RWPE1 (cell line): ENCODE data around the gene ATXN7.

Experiments used
- CTCF ChIA-PET: fragments of 350-600 bp; sonication (Branson Sonifier 250); formaldehyde crosslinking; extraction: SDS; loops from one replicate; lab custom pipeline; 2021; lab: Yijun Ruan, JAX
- POLR2A ChIA-PET: fragments of 400-600 bp; formaldehyde crosslinking; extraction: SDS; loops from one replicate; lab custom pipeline; 2020; ENCODE audit warnings: antibody characterized with exemption; ENCODE audit not compliant: low non-redundant PET; lab: Yijun Ruan, JAX
- DNase-seq: peaks from one replicate; pipeline ENCODE4 v3.0.0; 2012; ENCODE audit warnings: low spot score
- H3K27ac ChIP-seq: fragments of 450-650 bp; 2 replicates; pipeline ENCODE4 v1.5.1; 2017
- TF ChIP-seq, protein P1 (sequence below): fragments of 450-650 bp; conservative IDR thresholded peaks from 2 replicates; pipeline ENCODE4 v1.5.1; 2017; ENCODE audit warnings: low read depth, mild to moderate bottlenecking

ATXN7 gene

DNA sequence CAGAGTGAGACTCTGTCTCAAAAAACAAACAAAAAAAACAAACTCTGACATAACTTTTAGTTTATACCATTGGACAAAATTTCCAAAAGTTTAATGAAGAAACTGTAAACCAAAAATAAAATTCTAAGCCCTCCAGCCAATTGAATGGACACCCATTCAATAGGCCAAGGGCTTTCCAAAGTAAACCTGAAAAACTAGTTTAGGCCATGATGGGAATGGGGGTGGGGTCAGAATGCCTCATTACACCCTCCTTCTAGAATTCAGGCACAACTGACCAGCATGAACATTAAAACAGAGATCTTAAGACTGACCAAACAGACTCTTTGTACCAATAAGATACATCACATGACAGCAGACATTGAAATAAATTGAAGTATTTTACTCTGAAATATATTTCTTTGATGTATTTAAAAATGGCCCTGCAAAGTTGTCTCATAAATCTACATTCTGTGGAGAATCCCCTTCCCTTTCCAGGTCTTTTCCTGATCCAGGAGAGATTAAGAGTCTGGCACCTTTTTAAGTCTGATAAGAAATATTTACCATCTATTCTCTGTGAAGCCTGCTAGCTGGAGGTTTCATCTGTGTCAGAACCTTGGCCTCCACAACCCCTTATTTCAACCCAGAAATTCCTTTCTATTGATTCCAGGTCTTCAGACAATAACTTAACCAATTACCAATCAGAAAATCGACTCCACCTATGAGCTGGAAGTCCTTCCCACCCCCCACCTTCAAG lies 15.8 kb upstream of the ATXN7 start:
- no peak overlapping the region for H3K27ac ChIP-seq
- DNase-seq: no peak
- TF ChIP-seq, protein P1, sequence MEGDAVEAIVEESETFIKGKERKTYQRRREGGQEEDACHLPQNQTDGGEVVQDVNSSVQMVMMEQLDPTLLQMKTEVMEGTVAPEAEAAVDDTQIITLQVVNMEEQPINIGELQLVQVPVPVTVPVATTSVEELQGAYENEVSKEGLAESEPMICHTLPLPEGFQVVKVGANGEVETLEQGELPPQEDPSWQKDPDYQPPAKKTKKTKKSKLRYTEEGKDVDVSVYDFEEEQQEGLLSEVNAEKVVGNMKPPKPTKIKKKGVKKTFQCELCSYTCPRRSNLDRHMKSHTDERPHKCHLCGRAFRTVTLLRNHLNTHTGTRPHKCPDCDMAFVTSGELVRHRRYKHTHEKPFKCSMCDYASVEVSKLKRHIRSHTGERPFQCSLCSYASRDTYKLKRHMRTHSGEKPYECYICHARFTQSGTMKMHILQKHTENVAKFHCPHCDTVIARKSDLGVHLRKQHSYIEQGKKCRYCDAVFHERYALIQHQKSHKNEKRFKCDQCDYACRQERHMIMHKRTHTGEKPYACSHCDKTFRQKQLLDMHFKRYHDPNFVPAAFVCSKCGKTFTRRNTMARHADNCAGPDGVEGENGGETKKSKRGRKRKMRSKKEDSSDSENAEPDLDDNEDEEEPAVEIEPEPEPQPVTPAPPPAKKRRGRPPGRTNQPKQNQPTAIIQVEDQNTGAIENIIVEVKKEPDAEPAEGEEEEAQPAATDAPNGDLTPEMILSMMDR: no peak
- ChIA-PET POLR2A (no interaction called here), CTCF (interaction anchor here (0.5 kb wide), 1 partner anchor 14 kb away, joined by 3 read pairs; no protein-coding TSS in a partner anchor)

DNA sequence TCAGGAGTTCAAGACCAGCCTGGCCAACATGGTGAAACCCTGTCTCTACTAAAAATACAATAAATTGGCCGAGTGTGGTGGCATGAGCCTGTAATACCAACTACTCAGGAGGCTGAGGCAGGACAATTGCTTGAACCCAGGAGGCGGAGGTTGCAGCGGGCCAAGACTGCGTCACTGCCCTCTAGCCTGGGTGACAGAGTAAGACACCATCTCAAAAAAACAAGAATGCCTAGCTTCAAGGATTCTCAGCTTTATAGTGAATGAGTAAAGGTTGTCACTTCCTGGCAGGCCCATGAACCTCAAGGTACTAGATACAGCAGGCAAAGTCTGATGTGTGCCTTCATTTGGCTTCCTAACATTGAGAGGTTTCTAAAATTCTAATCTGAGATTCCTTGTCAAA lies 14.5 kb upstream of the ATXN7 start:
- DNase-seq: no peak
- no peak overlapping the region for H3K27ac ChIP-seq
- POLR2A ChIA-PET: no interaction called here
- CTCF ChIA-PET: no interaction called here
- TF ChIP-seq, protein P1: no peak

DNA sequence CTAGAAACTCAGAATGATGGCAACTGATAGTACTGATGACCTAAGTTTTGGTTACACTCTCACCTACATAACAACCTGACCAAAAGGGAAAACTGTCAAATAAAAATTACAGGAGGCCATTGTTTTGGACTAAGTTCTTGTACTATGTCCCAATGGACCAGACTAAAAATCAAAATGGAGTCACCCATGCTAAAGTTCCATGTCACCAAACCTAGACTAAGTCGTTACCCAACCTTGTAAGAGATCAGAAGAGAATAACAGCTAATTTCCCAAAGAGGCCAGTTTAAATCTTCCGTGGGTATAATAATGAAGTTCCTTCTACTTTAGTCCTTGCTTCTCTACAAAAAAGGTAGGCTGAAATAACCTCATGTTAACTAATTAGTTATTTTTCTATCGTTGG lies 12.4 kb upstream of the ATXN7 start:
- POLR2A ChIA-PET: no interaction called here
- CTCF ChIA-PET: interaction anchor here (0.5 kb wide), 1 partner anchor 208 kb away, joined by 4 read pairs; no protein-coding TSS in a partner anchor
- DNase-seq: no peak
- H3K27ac ChIP-seq: no peak overlapping the region
- TF ChIP-seq, protein P1: no peak

- CTCF ChIA-PET: no interaction called here
- TF ChIP-seq, protein P1: no peak
Observed at GRCh38 chr3:63853106-63853505, 10.6 kb upstream of the ATXN7 start.

DNA sequence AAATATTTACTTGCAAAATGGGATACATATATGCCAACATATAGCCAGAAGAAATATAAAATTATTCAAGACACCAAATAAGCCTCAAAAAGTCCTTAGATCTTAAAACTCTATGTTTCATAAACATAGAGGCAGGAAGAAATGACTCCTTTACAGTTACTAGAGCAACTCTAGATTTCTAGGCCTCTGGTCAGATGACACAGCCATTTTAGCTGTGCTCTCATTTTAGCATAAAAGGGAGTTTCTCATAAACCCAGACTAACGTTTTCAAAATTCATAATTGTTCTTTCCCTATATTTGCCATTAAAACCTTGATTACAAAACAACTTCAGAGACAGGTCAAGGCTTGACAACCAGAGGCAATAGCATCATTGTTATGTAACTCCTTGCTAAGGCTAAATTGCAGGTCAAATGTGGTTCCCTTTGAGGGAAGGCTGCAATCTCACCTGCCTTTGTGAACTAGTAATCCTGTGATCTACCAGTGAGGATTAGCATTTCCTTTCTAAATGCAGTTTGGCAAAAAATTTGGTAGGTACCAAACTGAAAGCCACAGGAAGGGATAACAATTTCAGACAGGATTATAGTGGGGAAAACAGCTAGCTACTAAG lies 8.2 kb upstream of the ATXN7 start:
- H3K27ac ChIP-seq: no peak overlapping the region
- ChIA-PET POLR2A (no interaction called here), CTCF (interaction anchor here (0.5 kb wide), 1 partner anchor 466 kb away, joined by 5 read pairs; no protein-coding TSS in a partner anchor)
- TF ChIP-seq, protein P1: no peak
- DNase-seq: no peak

More at GRCh38 chr3:63853106-63853505, 10.6 kb upstream of the ATXN7 start:
- POLR2A ChIA-PET: no interaction called here
- no peak for DNase-seq
- H3K27ac ChIP-seq: no peak overlapping the region

DNA sequence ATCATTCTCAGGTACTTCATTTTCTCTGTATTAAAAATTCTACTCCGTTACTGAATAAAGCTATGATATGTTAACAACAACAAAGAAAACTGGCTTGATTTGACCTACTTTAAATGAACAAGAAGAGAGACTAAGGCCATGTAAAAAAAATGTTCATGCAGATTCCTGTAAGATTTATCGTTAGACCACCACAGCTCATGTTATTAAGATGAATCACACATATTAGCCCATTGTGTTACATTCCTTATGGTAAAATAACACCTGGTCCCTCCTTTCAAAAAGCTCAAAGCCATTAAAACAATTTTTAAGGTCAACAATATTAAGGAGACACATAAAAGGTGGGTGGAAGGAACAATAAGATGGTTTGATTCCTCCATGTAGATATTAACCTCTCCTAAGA lies 6.4 kb upstream of the ATXN7 start:
- TF ChIP-seq, protein P1: no peak
- ChIA-PET CTCF (no interaction called here), POLR2A (no interaction called here)
- no peak overlapping the region for H3K27ac ChIP-seq
- no peak for DNase-seq
